Measurements from ENCODE around the gene TCEA3. TPM values are rescaled to one million over a fixed set of nuclear protein-coding genes. Genes with fewer than 3 reads are reported as not detected.

TCEA3 gene
- total RNA-seq, 1 donor from 2014 or later: 16.9 TPM

DNA sequence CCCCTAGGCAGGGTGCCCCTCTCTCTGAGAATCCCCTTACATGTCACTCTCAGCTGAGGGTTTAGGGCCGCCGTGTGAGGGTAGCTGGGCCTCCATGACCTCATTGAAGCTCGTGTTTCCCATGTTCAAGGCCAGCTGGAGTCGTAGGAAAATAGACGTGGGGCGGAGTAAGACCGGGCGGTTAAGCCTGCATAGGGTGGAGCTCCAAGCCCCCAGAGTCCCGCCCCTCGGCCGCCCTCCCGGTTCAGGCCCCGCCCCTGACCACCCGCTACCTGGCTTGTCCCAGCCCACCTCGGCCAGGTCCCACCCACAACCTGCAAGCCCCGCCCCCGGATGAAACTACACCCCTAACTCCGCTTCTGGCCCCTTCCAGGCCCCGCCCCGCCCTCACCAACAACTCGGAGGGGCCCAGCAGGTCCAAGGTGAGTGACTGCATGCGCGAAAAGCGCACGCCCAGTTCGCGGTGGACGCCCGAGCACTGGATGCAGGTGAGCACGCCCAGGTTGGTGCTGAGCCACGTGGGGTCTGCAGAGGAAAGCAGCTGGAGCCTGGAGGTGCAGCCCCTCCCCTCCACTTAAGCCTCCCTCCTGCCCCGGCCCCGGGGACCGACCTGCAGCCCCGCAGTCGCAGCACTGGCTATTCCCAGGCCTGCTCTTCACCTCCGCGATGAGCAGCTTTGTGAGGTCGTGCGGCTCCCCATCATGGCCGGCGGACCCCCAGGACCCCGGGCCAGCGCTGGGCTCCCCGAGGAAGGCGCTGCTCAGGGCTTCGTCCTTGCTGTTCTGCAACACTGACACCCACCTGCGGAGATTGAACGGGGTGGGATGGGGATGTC lies 12.2 kb upstream of the TCEA3 start:
- H3K27ac Mint-ChIP-seq (ENCODE audit: unreplicated experiment): no peak overlapping the region
- no peaks in the 10 kb centered on the region for H3K27me3 Mint-ChIP-seq (ENCODE audit: low read depth)
- no peaks in the 10 kb centered on the region for H3K4me1 Mint-ChIP-seq (ENCODE audit: low read depth)
- H3K9me3 Mint-ChIP-seq (ENCODE audit: low read depth): no peaks in the 10 kb centered on the region
- H3K4me3 Mint-ChIP-seq (ENCODE audit: unreplicated experiment): no peak overlapping the region
- H3K36me3 Mint-ChIP-seq (ENCODE audit: low read depth): peaks cover 39% of the 10 kb centered on the region
- TF ChIP-seq, protein P1, sequence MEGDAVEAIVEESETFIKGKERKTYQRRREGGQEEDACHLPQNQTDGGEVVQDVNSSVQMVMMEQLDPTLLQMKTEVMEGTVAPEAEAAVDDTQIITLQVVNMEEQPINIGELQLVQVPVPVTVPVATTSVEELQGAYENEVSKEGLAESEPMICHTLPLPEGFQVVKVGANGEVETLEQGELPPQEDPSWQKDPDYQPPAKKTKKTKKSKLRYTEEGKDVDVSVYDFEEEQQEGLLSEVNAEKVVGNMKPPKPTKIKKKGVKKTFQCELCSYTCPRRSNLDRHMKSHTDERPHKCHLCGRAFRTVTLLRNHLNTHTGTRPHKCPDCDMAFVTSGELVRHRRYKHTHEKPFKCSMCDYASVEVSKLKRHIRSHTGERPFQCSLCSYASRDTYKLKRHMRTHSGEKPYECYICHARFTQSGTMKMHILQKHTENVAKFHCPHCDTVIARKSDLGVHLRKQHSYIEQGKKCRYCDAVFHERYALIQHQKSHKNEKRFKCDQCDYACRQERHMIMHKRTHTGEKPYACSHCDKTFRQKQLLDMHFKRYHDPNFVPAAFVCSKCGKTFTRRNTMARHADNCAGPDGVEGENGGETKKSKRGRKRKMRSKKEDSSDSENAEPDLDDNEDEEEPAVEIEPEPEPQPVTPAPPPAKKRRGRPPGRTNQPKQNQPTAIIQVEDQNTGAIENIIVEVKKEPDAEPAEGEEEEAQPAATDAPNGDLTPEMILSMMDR (IDR thresholded peaks at IDR 0.05): no peak
- no peak for DNase-seq (ENCODE audit: low spot score)

DNA sequence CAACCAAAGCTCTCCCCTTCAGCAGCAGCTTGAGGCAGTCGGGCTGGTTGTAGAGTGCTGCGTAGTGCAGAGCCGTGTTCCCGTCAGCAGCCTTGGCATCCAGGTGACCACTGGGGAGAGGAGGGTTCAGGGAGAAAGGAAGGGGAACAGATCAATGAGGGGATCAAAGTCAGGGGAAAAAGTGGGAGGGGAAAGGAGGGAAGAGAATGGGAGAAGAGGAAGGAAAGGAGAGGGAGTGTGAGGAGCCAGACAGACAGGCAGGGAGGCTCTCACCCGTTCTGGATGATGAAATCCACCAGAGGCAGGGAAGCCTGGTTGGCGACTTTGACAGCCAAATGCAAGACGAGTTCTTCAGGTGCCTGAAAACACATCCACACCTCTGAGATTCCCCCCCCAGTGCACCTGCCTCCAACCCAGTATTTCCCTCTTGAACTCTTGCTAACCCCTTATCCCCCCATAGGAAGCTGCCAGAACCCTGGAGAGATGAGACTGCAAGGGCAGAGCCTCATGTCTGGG lies 9.8 kb upstream of the TCEA3 start:
- no peaks in the 10 kb centered on the region for H3K4me1 Mint-ChIP-seq (ENCODE audit: low read depth)
- H3K27ac Mint-ChIP-seq (ENCODE audit: unreplicated experiment): no peak overlapping the region
- no peaks in the 10 kb centered on the region for H3K9me3 Mint-ChIP-seq (ENCODE audit: low read depth)
- TF ChIP-seq, protein P1 (IDR thresholded peaks at IDR 0.05): no peak
- H3K36me3 Mint-ChIP-seq (ENCODE audit: low read depth): peaks cover 39% of the 10 kb centered on the region
- no peak for DNase-seq (ENCODE audit: low spot score)
- no peaks in the 10 kb centered on the region for H3K27me3 Mint-ChIP-seq (ENCODE audit: low read depth)
- no peak overlapping the region for H3K4me3 Mint-ChIP-seq (ENCODE audit: unreplicated experiment)

DNA sequence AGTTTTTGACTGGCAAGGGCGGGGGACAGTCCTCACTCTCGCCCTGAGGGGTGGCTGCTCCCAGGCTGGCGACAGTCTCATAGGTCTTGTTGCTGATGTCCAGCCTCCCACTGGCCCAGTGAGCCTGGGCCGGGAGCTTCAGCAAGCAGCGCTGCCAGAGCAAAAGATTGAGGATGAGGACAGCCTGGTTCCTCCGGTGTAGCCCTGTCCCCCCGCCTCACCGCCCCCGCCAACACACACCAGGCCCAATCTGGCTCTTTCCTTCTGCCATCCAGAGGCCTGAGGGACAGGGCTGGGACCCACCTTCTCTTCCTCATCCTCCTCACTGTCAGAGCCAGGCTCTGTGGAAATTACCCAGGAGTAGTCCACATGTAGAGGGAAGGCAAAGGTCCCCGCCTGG lies 8.6 kb upstream of the TCEA3 start:
- H3K9me3 Mint-ChIP-seq (ENCODE audit: low read depth): no peaks in the 10 kb centered on the region
- H3K4me3 Mint-ChIP-seq (ENCODE audit: unreplicated experiment): no peak overlapping the region
- H3K4me1 Mint-ChIP-seq (ENCODE audit: low read depth): no peaks in the 10 kb centered on the region
- no peak for DNase-seq (ENCODE audit: low spot score)
- no peak overlapping the region for H3K27ac Mint-ChIP-seq (ENCODE audit: unreplicated experiment)
- H3K27me3 Mint-ChIP-seq (ENCODE audit: low read depth): no peaks in the 10 kb centered on the region
- TF ChIP-seq, protein P1 (IDR thresholded peaks at IDR 0.05): no peak
- peaks cover 36% of the 10 kb centered on the region for H3K36me3 Mint-ChIP-seq (ENCODE audit: low read depth)

DNA sequence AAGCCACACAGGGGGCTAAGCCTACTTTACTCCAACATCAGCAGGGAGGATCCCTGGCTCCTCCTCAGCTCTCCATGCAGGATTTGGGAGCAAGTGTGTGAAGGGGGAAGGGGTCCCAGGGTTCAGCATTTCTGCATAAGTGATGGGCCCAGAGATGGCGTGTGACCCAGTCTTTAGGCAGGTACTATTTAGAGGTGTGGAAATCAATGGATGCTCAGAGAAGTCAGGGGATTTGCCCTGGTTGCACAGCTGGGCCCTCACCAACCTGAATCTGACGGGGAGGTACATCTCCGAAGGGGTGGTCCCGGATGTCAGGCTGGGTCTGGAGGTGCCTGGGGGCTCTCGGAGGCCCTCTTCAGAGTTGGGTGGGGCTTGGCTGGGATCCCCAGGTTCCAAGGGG lies 6.9 kb upstream of the TCEA3 start:
- Mint-ChIP-seq H3K27me3 (ENCODE audit: low read depth) (no peaks in the 10 kb centered on the region), H3K9me3 (ENCODE audit: low read depth) (no peaks in the 10 kb centered on the region), H3K4me1 (ENCODE audit: low read depth) (no peaks in the 10 kb centered on the region), H3K4me3 (ENCODE audit: unreplicated experiment) (no peak overlapping the region), H3K36me3 (ENCODE audit: low read depth) (peaks cover 36% of the 10 kb centered on the region), H3K27ac (ENCODE audit: unreplicated experiment) (no peak overlapping the region)
- TF ChIP-seq, protein P1 (IDR thresholded peaks at IDR 0.05): no peak
- DNase-seq (ENCODE audit: low spot score): no peak

DNA sequence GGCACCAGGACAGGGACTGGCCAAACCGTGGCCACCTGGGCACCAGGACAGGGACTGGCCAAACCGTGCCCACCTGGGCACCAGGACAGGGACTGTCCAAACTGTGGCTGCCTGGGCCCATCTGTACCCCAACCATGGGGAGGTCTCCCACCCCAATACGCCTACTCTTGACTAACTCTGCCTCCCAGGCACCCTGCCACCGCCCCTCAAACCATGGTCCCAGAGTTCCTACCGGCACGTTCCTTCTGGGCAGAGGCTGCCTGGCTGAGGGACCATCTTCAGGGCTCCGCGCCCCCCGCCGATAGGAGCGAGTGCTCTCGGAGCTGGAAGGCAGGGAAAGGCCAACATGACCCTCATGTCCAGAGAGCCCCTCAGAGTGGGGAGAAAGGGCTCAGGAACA lies 6.3 kb upstream of the TCEA3 start:
- no peaks in the 10 kb centered on the region for H3K27me3 Mint-ChIP-seq (ENCODE audit: low read depth)
- H3K36me3 Mint-ChIP-seq (ENCODE audit: low read depth): peaks cover 39% of the 10 kb centered on the region
- H3K27ac Mint-ChIP-seq (ENCODE audit: unreplicated experiment): no peak overlapping the region
- no peak overlapping the region for H3K4me3 Mint-ChIP-seq (ENCODE audit: unreplicated experiment)
- no peaks in the 10 kb centered on the region for H3K9me3 Mint-ChIP-seq (ENCODE audit: low read depth)
- peaks cover 5% of the 10 kb centered on the region for H3K4me1 Mint-ChIP-seq (ENCODE audit: low read depth)
- no peak for DNase-seq (ENCODE audit: low spot score)
- TF ChIP-seq, protein P1 (IDR thresholded peaks at IDR 0.05): no peak
